ENCODE data around the gene ADAP1. TPM values are rescaled to one million over a fixed set of nuclear protein-coding genes. Genes with fewer than 3 reads are reported as not detected.

Gene ADAP1
- total RNA-seq, 1 experiment from 2014 or later: 34.0 TPM

- Histone ChIP-seq H3K4me3 (replicated peaks in 1 of 2; ENCODE audit: low read depth in 1 of 2, low read length in 2 of 2) (no peak overlapping the region), H3K9me3 (ENCODE audit: control insufficient read depth in 1 of 2, insufficient read depth in 1 of 2, low read depth in 1 of 2, low read length in 2 of 2) (no peaks in the 10 kb centered on the region; a peak in 1 of 4 replicates), H3K27ac (ENCODE audit: low read depth, low read length) (no peak overlapping the region), H3K9ac (ENCODE audit: low read length) (no peak overlapping the region), H3K36me3 (ENCODE audit: control insufficient read depth in 1 of 2, insufficient read depth in 2 of 2, low read length in 2 of 2) (no peaks in the 10 kb centered on the region), H3K9me2 (ENCODE audit: insufficient read depth) (no peaks in the 10 kb centered on the region), H4K20me1 (ENCODE audit: insufficient read depth) (no peaks in the 10 kb centered on the region), H3K79me2 (ENCODE audit: insufficient read depth, low read length) (peaks cover 3% of the 10 kb centered on the region; the same call in 1 of the 2 replicates), H3K4me1 (ENCODE audit: control insufficient read depth in 1 of 2, insufficient read depth in 2 of 2, low read length in 2 of 2) (peaks cover 0 to 5% of the 10 kb centered on the region in 2 experiments; a peak in 2 of 4 replicates), H3K27me3 (ENCODE audit: insufficient read depth, low read length) (no peaks in the 10 kb centered on the region), H2AFZ (ENCODE audit: low read depth, low read length, poor library complexity, severe bottlenecking) (no peak overlapping the region), H3K4me2 (ENCODE audit: low read length) (no peak overlapping the region)
- ChIA-PET CTCF (no interaction called here), RAD21 (ENCODE audit: low non-redundant PET in 1 of 2, low total read pairs in 2 of 2, uncharacterized antibody in 2 of 2, unreplicated experiment in 2 of 2) (no interaction called here), POLR2A (no interaction called here)
- ATAC-seq (no peak), DNase-seq (ENCODE audit: low read depth, low spot score) (no peak)
- BruUV-seq (replicated peaks): no TSS peak
- intact Hi-C loops (cut with micrococcal nuclease): no loop called here
- TF ChIP-seq REST (IDR thresholded peaks at IDR 0.05; ENCODE audit: low read depth) (no peak), SP1 (IDR thresholded peaks at IDR 0.05; ENCODE audit: low read depth) (no peak), POLR2A (IDR thresholded peaks at IDR 0.05; ENCODE audit: borderline replicate concordance, extremely low read depth, insufficient read depth, insufficient read length) (no peak), CEBPB (IDR thresholded peaks at IDR 0.05; ENCODE audit: low read depth) (no peak), FOSL1 (IDR thresholded peaks at IDR 0.05; ENCODE audit: low read depth) (no peak), ZFX (IDR thresholded peaks at IDR 0.05) (no peak), JUND (IDR thresholded peaks at IDR 0.05) (no peak), SRF (IDR thresholded peaks at IDR 0.05; ENCODE audit: low read depth) (no peak), YY1 (IDR thresholded peaks at IDR 0.05; ENCODE audit: extremely low read depth, insufficient replicate concordance, low read depth, low read length) (no peak), TCF7L2 (IDR thresholded peaks at IDR 0.05; ENCODE audit: borderline replicate concordance, extremely low read depth, insufficient read depth, insufficient read length) (no peak)
- TF ChIP-seq, protein P1, sequence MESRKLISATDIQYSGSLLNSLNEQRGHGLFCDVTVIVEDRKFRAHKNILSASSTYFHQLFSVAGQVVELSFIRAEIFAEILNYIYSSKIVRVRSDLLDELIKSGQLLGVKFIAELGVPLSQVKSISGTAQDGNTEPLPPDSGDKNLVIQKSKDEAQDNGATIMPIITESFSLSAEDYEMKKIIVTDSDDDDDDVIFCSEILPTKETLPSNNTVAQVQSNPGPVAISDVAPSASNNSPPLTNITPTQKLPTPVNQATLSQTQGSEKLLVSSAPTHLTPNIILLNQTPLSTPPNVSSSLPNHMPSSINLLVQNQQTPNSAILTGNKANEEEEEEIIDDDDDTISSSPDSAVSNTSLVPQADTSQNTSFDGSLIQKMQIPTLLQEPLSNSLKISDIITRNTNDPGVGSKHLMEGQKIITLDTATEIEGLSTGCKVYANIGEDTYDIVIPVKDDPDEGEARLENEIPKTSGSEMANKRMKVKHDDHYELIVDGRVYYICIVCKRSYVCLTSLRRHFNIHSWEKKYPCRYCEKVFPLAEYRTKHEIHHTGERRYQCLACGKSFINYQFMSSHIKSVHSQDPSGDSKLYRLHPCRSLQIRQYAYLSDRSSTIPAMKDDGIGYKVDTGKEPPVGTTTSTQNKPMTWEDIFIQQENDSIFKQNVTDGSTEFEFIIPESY (IDR thresholded peaks at IDR 0.05; ENCODE audit: extremely low read depth, insufficient replicate concordance, low read length): no peak
Measured at GRCh38 chr7:979886-980571, 25.5 kb upstream of the ADAP1 start.
